K562 (cell line): ENCODE results near the gene ATP6V1F. TPM values are rescaled to one million over a fixed set of nuclear protein-coding genes. Genes with fewer than 3 reads are reported as not detected.

Source experiments
- ATAC-seq: fragments of 200-7000 bp; cut with Tn5 transposase; 3 replicates; pipeline ENCODE4 v1.9.1; 2020; ENCODE audit warnings: moderate library complexity
- BruUV-seq: library from RNA; stranded (reverse); fragments of 400-500 nt; replicated peaks from 2 replicates; lab custom pipeline; 2021; lab: Mats Ljungman, UMichigan
- CTCF ChIA-PET: fragments of 300-600 bp; formaldehyde crosslinking; extraction: SDS; loops from one replicate; lab custom pipeline; 2021; ENCODE audit warnings: low intra/inter-chr PET ratio; lab: Yijun Ruan, JAX
- POLR2A ChIA-PET: fragments of 300-600, 350-650 bp; sonication (Branson Sonifier 250); formaldehyde crosslinking; extraction: SDS; loops from one replicate; lab custom pipeline; 2021; ENCODE audit warnings: antibody characterized with exemption, inconsistent platforms; lab: Yijun Ruan, JAX
- DNase-seq, 4 experiments: peaks; one replicate each; pipeline versions ENCODE4 v3.0.0 to v3.0.0-alpha.2; 2011 to 2018; ENCODE audit warnings: low spot score in 3 of 4, mixed read lengths in 3 of 4; ENCODE audit errors: extremely low read depth in 1 of 4
- FAIRE-seq: peaks from 2 replicates; lab custom pipeline; 2011; peaks lifted over from hg19 to GRCh38; lab: Jason Lieb, UNC
- H2AFZ ChIP-seq: 2 replicates; pipeline ENCODE4 v1.6.0; 2011; ENCODE audit warnings: low read depth, low read length, control low read depth, inconsistent platforms
- H3K27ac ChIP-seq: fragments of 200-600 bp; 3 replicates; pipeline ENCODE4 v1.8.0; 2011; ENCODE audit warnings: low read depth, mild to moderate bottlenecking, control low read depth, inconsistent platforms, low read length, moderate library complexity, mixed read lengths; ENCODE audit errors: extremely low read depth
- H3K27me3 ChIP-seq, 2 experiments: fragments of 300-600 bp in 1 of 2; 2 replicates in 1 of 2; 3 replicates in 1 of 2; pipeline versions ENCODE4 v1.6.0 to v1.8.0; 2011; ENCODE audit warnings: inconsistent platforms in 2 of 2, low read length in 2 of 2, mild to moderate bottlenecking in 1 of 2, mixed read lengths in 1 of 2, moderate library complexity in 1 of 2; ENCODE audit not compliant: control insufficient read depth in 2 of 2, insufficient read depth in 2 of 2
- H3K36me3 ChIP-seq: fragments of 300-600 bp; 3 replicates; pipeline ENCODE4 v1.8.0; 2011; ENCODE audit warnings: mild to moderate bottlenecking, low read length, inconsistent platforms; ENCODE audit not compliant: control insufficient read depth, insufficient read depth
- H3K4me1 ChIP-seq, 2 experiments: fragments of 200-600 bp in 1 of 2; replicated peaks in 1 of 2; 2 replicates in 1 of 2; 3 replicates in 1 of 2; pipeline versions ENCODE4 v1.5.1 to v1.8.0; 2011; ENCODE audit warnings: inconsistent platforms in 2 of 2, low read length in 2 of 2, mild to moderate bottlenecking in 1 of 2, mixed read lengths in 1 of 2, moderate library complexity in 1 of 2; ENCODE audit not compliant: control insufficient read depth in 2 of 2, insufficient read depth in 2 of 2
- H3K4me2 ChIP-seq: 2 replicates; pipeline ENCODE4 v1.6.1; 2011; ENCODE audit warnings: low read length, control low read depth, inconsistent platforms, mixed read lengths; ENCODE audit not compliant: insufficient read depth
- H3K4me3 ChIP-seq: fragments of 200-600 bp; sonication (generic), shearing (Covaris generic); 2 replicates; pipeline ENCODE4 v1.5.1; 2016; ENCODE audit warnings: control low read depth, inconsistent platforms
- H3K79me2 ChIP-seq: fragments of 200-600 bp; 3 replicates; pipeline ENCODE4 v1.8.0; 2011; ENCODE audit warnings: low read length, inconsistent platforms; ENCODE audit not compliant: control insufficient read depth, insufficient read depth
- H3K9ac ChIP-seq, 2 experiments: 2 replicates each; pipeline versions ENCODE4 v1.6.0 to v1.6.1; 2011; ENCODE audit warnings: low read depth in 2 of 2, low read length in 2 of 2, control low read depth in 1 of 2, inconsistent platforms in 1 of 2, mild to moderate bottlenecking in 1 of 2, mixed read lengths in 1 of 2; ENCODE audit not compliant: insufficient read depth in 1 of 2
- H3K9me1 ChIP-seq: one replicate; pipeline ENCODE4 v1.6.0; 2011; ENCODE audit warnings: inconsistent platforms, mild to moderate bottlenecking, low read length, moderate library complexity; ENCODE audit not compliant: control insufficient read depth, insufficient read depth
- H3K9me3 ChIP-seq: replicated peaks from 2 replicates; pipeline ENCODE4 v1.5.1; 2011; ENCODE audit warnings: low read depth, low read length, inconsistent platforms; ENCODE audit not compliant: control insufficient read depth, insufficient read depth
- H4K20me1 ChIP-seq: replicated peaks from 2 replicates; pipeline ENCODE4 v1.6.1; 2011; ENCODE audit warnings: low read length, inconsistent platforms, mixed read lengths; ENCODE audit not compliant: control insufficient read depth, insufficient read depth
- CBFA2T3 ChIP-seq: fragments of 450-650 bp; IDR thresholded peaks from 2 replicates; pipeline ENCODE4 v1.6.1; 2017
- CEBPB ChIP-seq: fragments of 450-650 bp; IDR thresholded peaks from 2 replicates; pipeline ENCODE4 v1.6.1; 2016; ENCODE audit warnings: missing genetic modification characterization, missing compliant biosample characterization
- ETV1 ChIP-seq: fragments of 450-650 bp; conservative IDR thresholded peaks from 2 replicates; pipeline ENCODE4 v1.6.1; 2016; ENCODE audit warnings: missing genetic modification characterization, control low read depth, low read depth, missing compliant biosample characterization
- HOXB6 ChIP-seq: fragments of 250-450 bp; sonication (Bioruptor Pico); IDR thresholded peaks from 2 replicates; pipeline ENCODE4 v1.5.1; 2022; ENCODE audit warnings: mild to moderate bottlenecking, borderline replicate concordance
- KDM5B ChIP-seq: fragments of 200-600 bp; sonication (generic); IDR thresholded peaks from 2 replicates; pipeline ENCODE4 v1.6.1; 2012; ENCODE audit warnings: low read depth, mild to moderate bottlenecking, moderate library complexity, low read length, control low read depth, inconsistent platforms; ENCODE audit not compliant: insufficient replicate concordance
- MYNN ChIP-seq, 2 experiments: sonication (generic); formaldehyde crosslinking in 1 of 2; IDR thresholded peaks; 2 replicates each; pipeline versions ENCODE4 v1.5.0 to v1.6.1; 2016 to 2020; ENCODE audit warnings: antibody characterized with exemption in 1 of 2, missing genetic modification reagents in 1 of 2
- POLR2G ChIP-seq: fragments of 200-400 bp; formaldehyde crosslinking; IDR thresholded peaks from 2 replicates; pipeline ENCODE4 v1.6.1; 2017; ENCODE audit warnings: low read depth, mild to moderate bottlenecking, antibody characterized with exemption, low read length, moderate library complexity
- POLR3A ChIP-seq: IDR thresholded peaks from 2 replicates; pipeline ENCODE4 v1.6.1; 2011; ENCODE audit warnings: borderline replicate concordance, mild to moderate bottlenecking, moderate library complexity; ENCODE audit not compliant: insufficient read length, insufficient read depth; ENCODE audit errors: extremely low read depth
- RNF2 ChIP-seq: sonication (generic); IDR thresholded peaks from 2 replicates; pipeline ENCODE4 v1.6.1; 2016
- SIX5 ChIP-seq, 2 experiments: IDR thresholded peaks; 2 replicates each; pipeline ENCODE4 v1.6.1; 2011; ENCODE audit warnings: low read length in 2 of 2, borderline replicate concordance in 1 of 2, low read depth in 1 of 2, mild to moderate bottlenecking in 1 of 2, moderate library complexity in 1 of 2; ENCODE audit not compliant: insufficient read depth in 1 of 2
- STAT5B ChIP-seq: fragments of 250-450 bp; sonication (Bioruptor Pico); IDR thresholded peaks from 2 replicates; pipeline ENCODE4 v1.8.0; 2021; ENCODE audit warnings: mild to moderate bottlenecking, inconsistent platforms
- TAF15 ChIP-seq: fragments of 200-400 bp; formaldehyde crosslinking; IDR thresholded peaks from 2 replicates; pipeline ENCODE4 v1.6.1; 2017; ENCODE audit warnings: mild to moderate bottlenecking, low read depth, low read length, moderate library complexity
- U2AF2 ChIP-seq: fragments of 200-400 bp; formaldehyde crosslinking; optimal IDR thresholded peaks from 2 replicates; pipeline ENCODE3; 2017; ENCODE audit warnings: low read depth, mild to moderate bottlenecking, low read length
- ZBTB33 ChIP-seq: sonication (generic); formaldehyde crosslinking; IDR thresholded peaks from 2 replicates; pipeline ENCODE4 v1.8.1; 2023; ENCODE audit warnings: mild to moderate bottlenecking, missing genetic modification reagents
- ZC3H4 ChIP-seq: sonication (generic); formaldehyde crosslinking; IDR thresholded peaks from 2 replicates; pipeline ENCODE4 v1.9.0; 2021; ENCODE audit warnings: missing genetic modification reagents, borderline replicate concordance
- ZNF217 ChIP-seq: sonication (generic); formaldehyde crosslinking; IDR thresholded peaks from 2 replicates; pipeline ENCODE4 v1.8.0; 2022; ENCODE audit warnings: mild to moderate bottlenecking, missing genetic modification reagents
- WGBS: fragments of 100-300 bp; shearing (Covaris generic); methylation state at CpG from one replicate; pipeline ENCODE4 v1.1.6; 2016; ENCODE audit warnings: low coverage, mixed read lengths; ENCODE audit not compliant: insufficient coverage; ENCODE audit errors: missing lambda C conversion rate; 5-methylcytosine and 5-hydroxymethylcytosine counted together
- in situ Hi-C: fragments of 300-500 bp; cut with MboI; formaldehyde crosslinking; loops from 4 replicates; pipeline ENCODE4 v1.15.0; 2018; ENCODE audit warnings: inconsistent platforms, mixed read lengths
- intact Hi-C: fragments of 100-400 bp; cut with micrococcal nuclease; formaldehyde crosslinking; loops from 2 replicates; pipeline ENCODE4 v1.14.2; 2022
- polyA plus RNA-seq, 8 experiments: library from polyadenylated mRNA; depleted of rRNA in 4 of 8; stranded (reverse) in 5 of 8; unstranded in 3 of 8; fragments of >200 nt; fragmentation: Nextera tagmentation in 2 of 8; fragmentation: Illumina TruSeq in 1 of 8; extraction: Ambion mirVana in 2 of 8; extraction: Trizol in 1 of 8; gene quantifications; 2 replicates each; pipeline versions ENCODE4 v1.2.1 to v1.2.3, GENCODE V29; 2011 to 2014; ENCODE audit warnings: inconsistent platforms in 1 of 8, missing spikeins in 1 of 8
- total RNA-seq, 7 experiments: library from RNA; depleted of rRNA in 6 of 7; stranded (reverse); fragments of >200 nt in 6 of 7; fragmentation: Illumina TruSeq in 2 of 7; extraction: Trizol in 2 of 7; gene quantifications; 2 replicates each; pipeline versions ENCODE4 v1.2.1 to v1.2.3, GENCODE V29; 2011 to 2021; ENCODE audit warnings: low replicate concordance in 1 of 7
- TF ChIP-seq, protein P1 (sequence below): fragments of 450-650 bp; formaldehyde crosslinking; IDR thresholded peaks from 2 replicates; pipeline ENCODE4 v1.4.0; 2022; ENCODE audit warnings: missing genetic modification characterization
- TF ChIP-seq, protein P2 (sequence below): fragments of 250-450 bp; sonication (Bioruptor Pico); IDR thresholded peaks from 2 replicates; pipeline ENCODE4 v1.5.1; 2021; ENCODE audit warnings: mild to moderate bottlenecking

ATP6V1F gene
- total and polyA plus RNA-seq, 9 of the 15 experiments (the other 6 are each of a cell fraction or from before 2014, with no cell fraction given): 206 to 1,123 (median 542) TPM

DNA sequence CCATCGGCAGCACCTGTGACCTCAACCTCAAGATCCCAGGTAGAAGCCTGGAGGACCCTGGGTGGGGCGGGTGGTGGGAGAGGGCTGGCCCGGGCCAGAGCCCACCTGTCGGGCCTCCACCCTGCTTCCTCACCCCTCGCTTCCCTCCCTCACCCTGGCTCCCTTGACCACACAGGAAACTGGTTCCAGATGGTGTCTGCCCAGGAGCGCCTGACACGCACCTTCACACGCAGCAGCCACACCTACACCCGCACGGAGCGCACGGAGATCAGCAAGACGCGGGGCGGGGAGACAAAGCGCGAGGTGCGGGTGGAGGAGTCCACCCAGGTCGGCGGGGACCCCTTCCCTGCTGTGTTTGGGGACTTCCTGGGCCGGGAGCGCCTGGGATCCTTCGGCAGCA, 8.9 kb upstream of the ATP6V1F start:
- FAIRE-seq: no peak
- 94% methylated on average over 23 of the region's 23 CpGs for WGBS
- Histone ChIP-seq H3K9me1 (no peaks in the 10 kb centered on the region), H3K9me3 (no peaks in the 10 kb centered on the region), H3K4me2 (no peak overlapping the region), H3K36me3 (peaks cover 93% of the 10 kb centered on the region), H3K79me2 (no peaks in the 10 kb centered on the region), H3K9ac (no peak overlapping the region), H3K4me3 (no peak overlapping the region), H4K20me1 (peaks cover 3% of the 10 kb centered on the region; the same call in 1 of the 2 replicates), H2AFZ (no peak overlapping the region), H3K27me3 (no peaks in the 10 kb centered on the region), H3K27ac (no peak overlapping the region), H3K4me1 (peaks cover 3 to 47% of the 10 kb centered on the region in 2 experiments; a peak in 4 of 5 replicates)
- no peak for ATAC-seq
- in situ Hi-C loops: no loop called here
- no peak for DNase-seq
- ChIA-PET POLR2A (no interaction called here), CTCF (no interaction called here)
- TSS peak; percentile 20 for BruUV-seq
- intact Hi-C loops: no loop called here
- TF ChIP-seq, protein P1, sequence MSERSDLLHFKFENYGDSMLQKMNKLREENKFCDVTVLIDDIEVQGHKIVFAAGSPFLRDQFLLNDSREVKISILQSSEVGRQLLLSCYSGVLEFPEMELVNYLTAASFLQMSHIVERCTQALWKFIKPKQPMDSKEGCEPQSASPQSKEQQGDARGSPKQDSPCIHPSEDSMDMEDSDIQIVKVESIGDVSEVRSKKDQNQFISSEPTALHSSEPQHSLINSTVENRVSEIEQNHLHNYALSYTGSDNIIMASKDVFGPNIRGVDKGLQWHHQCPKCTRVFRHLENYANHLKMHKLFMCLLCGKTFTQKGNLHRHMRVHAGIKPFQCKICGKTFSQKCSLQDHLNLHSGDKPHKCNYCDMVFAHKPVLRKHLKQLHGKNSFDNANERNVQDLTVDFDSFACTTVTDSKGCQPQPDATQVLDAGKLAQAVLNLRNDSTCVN: no peak
- TF ChIP-seq HOXB6 (CRISPR knock-in tag) (no peak), SIX5 (IDR thresholded peaks at IDR 0.05; ENCODE audit: borderline replicate concordance in 1 of 2, insufficient read depth in 1 of 2, low read depth in 1 of 2, low read length in 2 of 2) (no peak), STAT5B (no peak), ZNF217 (no peak), POLR3A (no peak), ZBTB33 (peak; percentile 76), CBFA2T3 (no peak), KDM5B (no peak), ZC3H4 (no peak), TAF15 (no peak), ETV1 (no peak), MYNN (IDR thresholded peaks at IDR 0.05) (no peak), MYNN (CRISPR knock-in tag; IDR thresholded peaks at IDR 0.05) (no peak), CEBPB (no peak), U2AF2 (no peak), POLR2G (peak; percentile 52; the same call in 1 of the 2 replicates), RNF2 (no peak)
- TF ChIP-seq, protein P2, sequence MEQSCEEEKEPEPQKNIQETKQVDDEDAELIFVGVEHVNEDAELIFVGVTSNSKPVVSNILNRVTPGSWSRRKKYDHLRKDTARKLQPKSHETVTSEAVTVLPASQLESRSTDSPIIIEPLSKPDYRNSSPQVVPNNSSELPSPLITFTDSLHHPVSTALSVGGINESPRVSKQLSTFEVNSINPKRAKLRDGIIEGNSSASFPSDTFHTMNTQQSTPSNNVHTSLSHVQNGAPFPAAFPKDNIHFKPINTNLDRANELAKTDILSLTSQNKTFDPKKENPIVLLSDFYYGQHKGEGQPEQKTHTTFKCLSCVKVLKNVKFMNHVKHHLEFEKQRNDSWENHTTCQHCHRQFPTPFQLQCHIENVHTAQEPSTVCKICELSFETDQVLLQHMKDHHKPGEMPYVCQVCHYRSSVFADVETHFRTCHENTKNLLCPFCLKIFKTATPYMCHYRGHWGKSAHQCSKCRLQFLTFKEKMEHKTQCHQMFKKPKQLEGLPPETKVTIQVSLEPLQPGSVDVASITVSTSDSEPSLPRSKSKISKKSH (CRISPR knock-in tag): no peak
